ENCODE measurements around the gene SCPEP1.

The SCPEP1 gene

DNA sequence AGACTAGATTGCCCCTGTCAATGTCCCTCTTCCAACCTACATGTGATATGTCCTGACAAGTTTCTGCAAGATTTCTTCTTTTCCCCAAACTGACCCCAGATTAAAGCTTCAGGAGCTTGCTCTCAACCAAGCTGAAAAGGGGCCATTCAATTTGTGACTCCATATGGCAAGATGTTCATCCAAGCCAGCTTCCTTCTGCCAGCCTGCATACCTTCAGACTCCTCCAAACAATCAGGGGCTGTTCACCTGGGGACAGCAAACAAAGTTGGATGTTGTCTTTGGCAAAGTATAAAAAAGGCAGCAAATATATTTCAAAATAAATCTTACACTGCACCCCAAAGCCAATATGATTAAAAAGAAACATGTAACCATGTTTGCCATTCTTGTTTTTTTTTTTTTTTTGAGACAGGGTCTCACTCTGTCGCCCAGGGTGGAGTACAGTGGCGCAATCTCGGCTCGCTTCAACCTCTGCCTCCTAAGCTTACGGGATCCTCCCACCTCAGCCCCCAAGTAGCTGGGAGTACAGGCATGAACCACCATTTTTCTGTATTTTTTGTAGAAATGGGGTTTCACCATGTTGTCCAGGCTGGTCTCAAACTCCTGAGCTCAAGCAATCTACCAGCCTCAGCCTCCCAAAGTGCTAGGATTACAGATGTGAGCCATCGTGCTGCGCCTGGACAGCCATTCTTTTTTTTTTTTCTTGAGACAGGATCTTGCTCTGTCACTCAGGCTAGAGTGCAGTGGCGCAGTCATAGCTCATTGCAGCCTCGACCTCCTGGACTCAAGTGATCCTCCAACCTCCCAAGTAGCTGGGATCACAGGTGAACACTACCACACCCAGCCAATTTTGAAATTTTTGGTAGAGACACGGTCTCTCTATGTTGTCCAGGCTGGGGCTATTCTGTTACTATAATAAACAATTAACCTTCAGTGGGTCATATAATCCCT, 57.1 kb downstream of the SCPEP1 start:
- DNase-seq (ENCODE audit: low read depth in 1 of 2, low spot score in 1 of 2) = no peak

DNA sequence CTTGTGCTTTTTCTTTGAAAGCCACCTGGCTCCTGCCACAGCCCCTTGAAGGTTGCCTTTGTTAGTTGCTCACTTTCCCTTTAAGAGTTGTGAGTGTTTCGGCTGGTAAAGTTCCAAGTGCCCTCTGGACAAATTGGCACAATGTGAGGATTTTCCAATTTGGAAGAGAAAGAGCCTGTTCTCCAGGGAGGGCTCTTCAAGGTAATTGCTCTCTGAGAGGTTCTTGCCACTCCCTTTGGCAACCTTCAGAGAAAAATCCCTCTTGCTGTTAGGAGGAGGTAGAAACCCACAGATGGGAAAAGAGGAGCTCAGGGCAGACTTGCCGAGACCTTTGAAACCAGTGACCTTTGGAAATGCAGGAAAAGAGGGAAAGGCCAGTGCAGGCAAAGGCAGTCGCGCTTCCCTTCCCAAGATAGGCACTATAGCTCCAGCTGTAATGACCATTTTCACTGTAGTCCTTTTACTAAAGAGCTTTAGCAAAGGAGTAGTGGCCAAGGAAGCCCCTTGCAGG, 58.1 kb downstream of the SCPEP1 start:
- DNase-seq (ENCODE audit: low read depth in 1 of 2, low spot score in 1 of 2) = no peak

DNA sequence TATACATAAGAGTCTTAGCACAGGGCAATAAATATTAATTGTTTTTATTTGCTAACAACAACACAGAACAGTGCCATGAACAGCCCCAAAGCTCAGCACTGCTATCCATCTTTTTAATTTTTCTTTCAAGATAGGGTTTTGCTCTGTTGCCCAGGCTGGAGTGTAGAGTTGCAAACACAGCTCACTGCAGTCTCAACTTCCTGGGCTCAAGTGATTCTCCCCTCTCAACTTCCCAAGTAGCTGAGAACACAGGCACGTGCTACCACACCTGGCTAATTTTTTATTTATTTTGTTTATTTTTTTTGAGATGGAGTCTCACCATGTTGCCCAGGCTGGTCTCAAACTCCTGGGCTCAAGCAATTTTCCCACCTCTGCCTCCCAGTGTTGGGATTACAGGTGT, 59.5 kb downstream of the SCPEP1 start:
- no peak for DNase-seq (ENCODE audit: low read depth in 1 of 2, low spot score in 1 of 2)

DNA sequence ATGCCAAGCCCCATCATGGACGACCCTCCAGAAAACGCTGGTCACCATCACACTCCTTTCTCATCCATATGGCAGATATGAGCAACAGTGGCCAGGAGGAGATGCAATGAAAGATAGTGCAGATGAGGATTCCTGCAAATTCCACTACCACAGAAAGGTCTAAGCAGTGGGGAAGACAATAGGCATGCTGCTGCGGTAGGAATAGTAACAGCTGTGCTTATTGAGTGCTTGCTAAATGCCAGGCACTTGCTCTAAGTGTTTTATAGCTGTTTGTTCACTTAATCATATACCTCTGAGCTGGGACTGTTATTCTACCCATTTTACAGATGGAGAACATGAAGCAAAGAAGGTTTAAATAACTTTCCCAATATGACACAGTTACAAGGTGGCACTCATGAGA, 60.6 kb downstream of the SCPEP1 start:
- no peak for DNase-seq (ENCODE audit: low read depth in 1 of 2, low spot score in 1 of 2)

DNA sequence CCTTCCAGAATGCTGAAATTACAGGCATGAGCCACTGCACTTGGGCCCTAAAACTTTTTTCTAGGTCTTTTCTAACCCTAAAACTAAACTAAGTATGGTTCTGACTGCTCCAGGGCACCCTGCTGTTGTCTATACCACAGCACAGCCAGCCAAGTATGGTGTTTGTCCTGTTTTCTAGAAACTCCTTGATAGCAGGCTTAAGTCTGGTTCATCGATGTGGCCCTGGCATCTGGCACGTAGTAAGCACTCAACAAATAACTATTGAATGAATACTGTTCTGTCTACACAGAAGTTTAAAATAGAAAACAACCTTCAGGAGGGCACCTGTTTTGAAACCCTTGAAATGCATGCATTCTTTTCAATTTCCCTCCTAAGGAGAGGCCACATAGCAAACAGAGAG, 62.6 kb downstream of the SCPEP1 start:
- DNase-seq (ENCODE audit: low read depth in 1 of 2, low spot score in 1 of 2) = no peak

DNA sequence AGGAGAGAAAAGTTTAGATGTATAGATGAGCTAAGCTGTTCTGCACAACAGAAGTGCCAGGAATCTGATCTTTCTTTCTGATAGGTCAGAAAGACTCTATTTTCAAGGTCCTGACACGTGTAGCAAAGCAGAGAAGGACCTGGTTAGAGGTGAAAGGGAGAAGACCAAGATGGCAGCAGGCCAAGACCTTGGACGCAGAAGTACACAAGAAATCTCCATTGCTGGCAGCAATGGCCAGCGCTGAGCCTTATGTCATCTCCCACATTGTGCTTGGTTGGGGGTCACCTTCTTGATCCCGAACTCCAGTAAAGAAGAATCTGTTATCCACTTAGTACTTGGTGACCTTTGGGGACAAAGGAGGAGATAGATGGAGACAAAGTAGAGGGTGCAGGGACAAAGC, 65.3 kb downstream of the SCPEP1 start:
- no peak for DNase-seq (ENCODE audit: low read depth in 1 of 2, low spot score in 1 of 2)

DNA sequence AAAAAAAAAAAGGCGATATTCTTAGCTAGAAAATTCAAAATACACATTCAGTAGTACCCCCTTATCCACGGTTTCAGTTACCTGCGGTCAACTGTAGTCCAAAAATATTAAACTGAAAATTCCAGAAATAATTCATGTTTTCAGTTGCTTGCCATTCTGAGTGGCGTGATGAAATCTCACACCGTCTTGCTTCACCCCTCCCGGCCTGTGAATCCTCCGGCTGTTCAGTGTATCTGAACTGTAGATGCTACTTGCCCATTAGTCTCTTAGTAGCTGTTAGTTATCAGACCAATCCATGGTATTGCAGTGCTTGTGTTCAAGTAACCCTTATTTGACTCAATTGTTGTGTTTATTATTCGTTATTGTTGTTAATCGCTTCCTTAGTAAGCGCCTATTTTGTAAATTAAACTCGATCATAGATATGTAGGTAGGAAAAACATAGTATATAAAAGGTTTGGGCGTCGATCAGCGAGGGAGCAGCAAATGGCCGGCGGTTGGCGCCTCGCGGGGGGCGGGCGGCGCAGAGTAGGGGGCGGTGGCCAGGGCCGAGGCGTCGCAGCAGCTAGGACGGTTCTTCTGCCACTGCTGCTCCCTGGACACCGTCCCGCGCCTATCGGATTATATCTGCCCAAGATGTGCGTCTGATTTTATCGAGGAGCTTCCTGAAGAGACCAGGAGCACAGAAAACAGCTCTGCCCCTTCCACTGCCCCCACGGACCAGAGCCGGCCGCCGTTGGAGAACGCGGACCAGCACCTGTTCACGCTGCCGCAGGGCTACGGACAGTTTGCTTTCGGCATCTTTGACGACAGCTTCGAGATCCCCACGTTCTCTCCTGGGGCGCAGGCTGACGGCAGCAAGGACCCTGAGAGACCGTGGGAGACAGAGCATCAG, 67.3 kb downstream of the SCPEP1 start:
- no peak for DNase-seq (ENCODE audit: low read depth in 1 of 2, low spot score in 1 of 2)

DNA sequence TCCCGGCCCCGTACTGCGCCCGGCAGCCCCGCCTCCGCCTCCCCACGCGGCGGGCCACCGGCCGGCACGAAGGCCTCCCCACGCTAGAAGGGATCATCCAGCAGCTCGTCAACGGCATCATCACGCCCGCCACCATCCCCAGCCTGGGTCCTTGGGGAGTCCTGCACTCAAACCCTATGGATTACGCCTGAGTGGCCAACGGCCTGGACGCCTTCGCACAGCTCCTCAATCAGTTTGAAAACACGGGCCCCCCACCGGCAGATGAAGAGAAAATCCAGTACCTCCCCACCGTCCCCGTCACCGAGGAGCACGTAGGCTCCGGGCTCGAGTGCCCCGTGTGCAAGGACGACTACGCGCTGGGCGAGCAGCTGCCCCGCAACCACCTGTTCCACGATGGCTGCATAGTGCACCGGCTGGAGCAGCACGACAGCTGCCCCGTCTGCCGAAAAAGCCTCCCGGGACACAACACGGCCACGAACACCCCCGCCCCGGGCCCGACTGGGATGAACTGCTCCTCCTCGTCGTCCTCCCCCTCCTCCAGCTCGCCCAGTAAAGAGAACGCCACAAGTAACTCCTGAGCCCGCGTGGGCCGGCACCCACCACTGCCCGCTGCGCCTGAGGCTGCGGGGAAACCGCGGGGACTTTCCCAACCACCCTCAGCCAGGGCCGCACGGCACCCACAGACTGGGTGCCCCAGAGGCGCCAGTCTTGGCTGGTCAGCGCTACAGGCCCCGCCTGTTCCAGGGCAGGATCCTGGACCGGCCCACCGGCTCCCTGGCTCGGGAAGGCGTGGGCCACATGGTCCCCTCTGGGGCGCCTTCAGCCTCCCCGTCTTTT, 68.2 kb downstream of the SCPEP1 start:
- peak in 1 of 2 donors; percentile 13 for DNase-seq (ENCODE audit: low read depth in 1 of 2, low spot score in 1 of 2)

DNA sequence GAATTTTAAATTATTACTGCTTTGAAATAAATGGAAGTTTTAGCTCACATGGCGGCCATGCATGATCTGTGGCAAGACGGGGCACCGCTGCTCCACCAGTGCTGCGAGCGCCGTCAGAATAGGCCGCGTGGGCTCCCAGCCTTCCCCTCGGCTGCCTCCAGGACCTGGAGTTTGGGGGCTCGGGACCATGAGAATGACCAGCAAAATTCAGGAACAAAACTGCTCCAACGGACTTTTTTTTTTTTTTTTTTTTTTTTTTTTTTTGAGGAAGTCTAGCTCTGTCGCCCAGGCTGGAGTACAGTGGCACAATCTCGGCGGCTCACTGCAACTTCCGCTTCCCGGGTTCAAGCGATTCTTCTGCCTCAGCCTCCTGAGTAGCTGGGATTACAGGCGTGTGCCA, 68.8 kb downstream of the SCPEP1 start:
- no peak for DNase-seq (ENCODE audit: low read depth in 1 of 2, low spot score in 1 of 2)

DNA sequence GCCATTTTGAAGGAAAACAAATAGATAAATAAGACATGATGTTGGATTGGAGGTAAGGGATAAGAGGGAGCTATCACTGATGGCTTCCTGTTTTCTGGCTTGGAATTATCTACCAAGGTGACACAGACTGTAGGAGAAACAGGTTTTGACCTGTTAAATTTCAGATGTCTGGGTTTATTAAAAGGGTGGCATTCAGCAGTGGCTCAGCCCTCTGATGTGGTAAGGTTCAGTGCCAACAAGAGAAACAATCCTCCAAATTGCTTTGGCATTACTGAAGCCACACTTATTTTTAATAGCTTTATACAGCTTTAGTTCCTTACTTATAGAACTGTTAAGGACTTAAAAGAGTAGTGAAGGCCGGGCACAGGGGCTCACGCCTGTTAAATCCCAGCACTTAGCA, 70.2 kb downstream of the SCPEP1 start:
- no peak for DNase-seq (ENCODE audit: low read depth in 1 of 2, low spot score in 1 of 2)

DNA sequence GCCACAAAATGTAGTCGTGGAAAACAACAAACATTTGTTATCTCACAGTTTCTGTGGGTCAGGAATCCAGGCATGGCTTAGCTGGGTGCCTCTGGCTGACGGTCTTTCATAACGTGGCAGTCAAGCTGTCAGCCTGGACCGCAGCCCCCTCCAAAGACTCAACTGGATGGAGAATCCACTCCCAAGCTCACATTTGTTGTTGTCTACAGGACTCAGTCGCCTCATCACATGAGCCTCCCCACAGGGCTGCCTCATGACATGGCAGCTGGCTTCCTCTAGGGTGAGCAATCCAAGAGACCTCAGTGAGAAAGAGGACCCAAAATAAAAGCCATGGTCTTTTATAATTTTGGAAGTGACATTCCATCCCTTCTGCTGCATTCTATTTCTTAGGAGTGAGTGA, 72.4 kb downstream of the SCPEP1 start:
- no peak for DNase-seq (ENCODE audit: low read depth in 1 of 2, low spot score in 1 of 2)

DNA sequence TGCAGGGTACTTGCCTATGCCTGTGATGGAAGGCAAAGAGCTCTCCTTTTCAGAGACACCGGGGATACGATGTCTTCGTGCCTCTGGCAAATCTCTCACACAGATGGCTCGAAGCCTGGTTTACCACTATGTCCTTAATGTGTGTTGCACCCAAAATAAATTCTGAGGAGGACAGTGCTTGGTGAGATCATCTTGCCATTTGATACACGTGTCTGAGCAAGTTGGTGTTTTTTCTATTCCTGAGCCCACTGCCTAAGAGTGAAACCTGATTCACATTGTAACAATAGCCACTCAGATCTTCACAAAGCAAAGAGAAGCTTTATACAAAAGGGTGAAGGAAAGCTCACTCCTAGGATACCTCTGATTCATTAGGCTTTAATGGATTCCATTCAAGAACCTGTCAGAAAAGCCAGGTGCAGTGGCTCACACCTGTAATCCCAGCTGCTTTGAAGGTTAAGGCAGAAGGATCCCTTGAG, 74.0 kb downstream of the SCPEP1 start:
- DNase-seq (ENCODE audit: low read depth in 1 of 2, low spot score in 1 of 2) = no peak
